K562 (cell line): Measurements from ENCODE around the gene MAS1L. TPM values are rescaled to one million over a fixed set of nuclear protein-coding genes. Genes with fewer than 3 reads are reported as not detected.

Experiments
- ATAC-seq: fragments of 200-7000 bp; cut with Tn5 transposase; 3 replicates; pipeline ENCODE4 v1.9.1; 2020; ENCODE audit warnings: moderate library complexity
- BruUV-seq: library from RNA; stranded (reverse); fragments of 400-500 nt; replicated peaks from 2 replicates; lab custom pipeline; 2021; lab: Mats Ljungman, UMichigan
- CTCF ChIA-PET: fragments of 300-600 bp; formaldehyde crosslinking; extraction: SDS; loops from one replicate; lab custom pipeline; 2021; ENCODE audit warnings: low intra/inter-chr PET ratio; lab: Yijun Ruan, JAX
- POLR2A ChIA-PET: fragments of 300-600, 350-650 bp; sonication (Branson Sonifier 250); formaldehyde crosslinking; extraction: SDS; loops from one replicate; lab custom pipeline; 2021; ENCODE audit warnings: antibody characterized with exemption, inconsistent platforms; lab: Yijun Ruan, JAX
- DNase-seq, 4 experiments: peaks; one replicate each; pipeline versions ENCODE4 v3.0.0 to v3.0.0-alpha.2; 2011 to 2018; ENCODE audit warnings: low spot score in 3 of 4, mixed read lengths in 3 of 4; ENCODE audit errors: extremely low read depth in 1 of 4
- FAIRE-seq: peaks from 2 replicates; lab custom pipeline; 2011; peaks lifted over from hg19 to GRCh38; lab: Jason Lieb, UNC
- H2AFZ ChIP-seq: 2 replicates; pipeline ENCODE4 v1.6.0; 2011; ENCODE audit warnings: low read depth, low read length, control low read depth, inconsistent platforms
- H3K27ac ChIP-seq: fragments of 200-600 bp; 3 replicates; pipeline ENCODE4 v1.8.0; 2011; ENCODE audit warnings: low read depth, mild to moderate bottlenecking, control low read depth, inconsistent platforms, low read length, moderate library complexity, mixed read lengths; ENCODE audit errors: extremely low read depth
- H3K27me3 ChIP-seq, 2 experiments: fragments of 300-600 bp in 1 of 2; 2 replicates in 1 of 2; 3 replicates in 1 of 2; pipeline versions ENCODE4 v1.6.0 to v1.8.0; 2011; ENCODE audit warnings: inconsistent platforms in 2 of 2, low read length in 2 of 2, mild to moderate bottlenecking in 1 of 2, mixed read lengths in 1 of 2, moderate library complexity in 1 of 2; ENCODE audit not compliant: control insufficient read depth in 2 of 2, insufficient read depth in 2 of 2
- H3K36me3 ChIP-seq: fragments of 300-600 bp; 3 replicates; pipeline ENCODE4 v1.8.0; 2011; ENCODE audit warnings: mild to moderate bottlenecking, low read length, inconsistent platforms; ENCODE audit not compliant: control insufficient read depth, insufficient read depth
- H3K4me1 ChIP-seq, 2 experiments: fragments of 200-600 bp in 1 of 2; replicated peaks in 1 of 2; 2 replicates in 1 of 2; 3 replicates in 1 of 2; pipeline versions ENCODE4 v1.5.1 to v1.8.0; 2011; ENCODE audit warnings: inconsistent platforms in 2 of 2, low read length in 2 of 2, mild to moderate bottlenecking in 1 of 2, mixed read lengths in 1 of 2, moderate library complexity in 1 of 2; ENCODE audit not compliant: control insufficient read depth in 2 of 2, insufficient read depth in 2 of 2
- H3K4me2 ChIP-seq: 2 replicates; pipeline ENCODE4 v1.6.1; 2011; ENCODE audit warnings: low read length, control low read depth, inconsistent platforms, mixed read lengths; ENCODE audit not compliant: insufficient read depth
- H3K4me3 ChIP-seq: fragments of 200-600 bp; sonication (generic), shearing (Covaris generic); 2 replicates; pipeline ENCODE4 v1.5.1; 2016; ENCODE audit warnings: control low read depth, inconsistent platforms
- H3K79me2 ChIP-seq: fragments of 200-600 bp; 3 replicates; pipeline ENCODE4 v1.8.0; 2011; ENCODE audit warnings: low read length, inconsistent platforms; ENCODE audit not compliant: control insufficient read depth, insufficient read depth
- H3K9ac ChIP-seq, 2 experiments: 2 replicates each; pipeline versions ENCODE4 v1.6.0 to v1.6.1; 2011; ENCODE audit warnings: low read depth in 2 of 2, low read length in 2 of 2, control low read depth in 1 of 2, inconsistent platforms in 1 of 2, mild to moderate bottlenecking in 1 of 2, mixed read lengths in 1 of 2; ENCODE audit not compliant: insufficient read depth in 1 of 2
- H3K9me1 ChIP-seq: one replicate; pipeline ENCODE4 v1.6.0; 2011; ENCODE audit warnings: inconsistent platforms, mild to moderate bottlenecking, low read length, moderate library complexity; ENCODE audit not compliant: control insufficient read depth, insufficient read depth
- H3K9me3 ChIP-seq: replicated peaks from 2 replicates; pipeline ENCODE4 v1.5.1; 2011; ENCODE audit warnings: low read depth, low read length, inconsistent platforms; ENCODE audit not compliant: control insufficient read depth, insufficient read depth
- H4K20me1 ChIP-seq: replicated peaks from 2 replicates; pipeline ENCODE4 v1.6.1; 2011; ENCODE audit warnings: low read length, inconsistent platforms, mixed read lengths; ENCODE audit not compliant: control insufficient read depth, insufficient read depth
- GMEB1 ChIP-seq: fragments of 250-450 bp; sonication (Bioruptor Pico); IDR thresholded peaks from 2 replicates; pipeline ENCODE4 v1.4.0; 2020; ENCODE audit warnings: mild to moderate bottlenecking
- HMG20A ChIP-seq: fragments of 450-650 bp; formaldehyde crosslinking; conservative IDR thresholded peaks from 2 replicates; pipeline ENCODE4 v1.4.0; 2020; ENCODE audit warnings: mild to moderate bottlenecking, mixed read lengths
- IRF1 ChIP-seq: sonication (generic); formaldehyde crosslinking; IDR thresholded peaks from 2 replicates; pipeline ENCODE4 v1.8.0; 2022; ENCODE audit warnings: missing genetic modification reagents, mild to moderate bottlenecking, borderline replicate concordance
- RREB1 ChIP-seq: fragments of 250-450 bp; sonication (Bioruptor Pico); IDR thresholded peaks from 2 replicates; pipeline ENCODE4 v1.4.0; 2020
- SRSF9 ChIP-seq: fragments of 200-400 bp; formaldehyde crosslinking; IDR thresholded peaks from 2 replicates; pipeline ENCODE4 v1.6.1; 2017; ENCODE audit warnings: low read depth, low read length, borderline replicate concordance
- ZBTB11 ChIP-seq, 3 experiments: fragments of 200-800 bp in 1 of 3; fragments of 250-450 bp in 1 of 3; fragments of 450-650 bp in 1 of 3; sonication (Bioruptor Pico) in 1 of 3; sonication (Bioruptor generic) in 1 of 3; formaldehyde crosslinking in 1 of 3; IDR thresholded peaks; 2 replicates each; pipeline versions ENCODE4 v1.6.1 to v1.8.0; 2016 to 2022; ENCODE audit warnings: mild to moderate bottlenecking in 2 of 3, missing genetic modification characterization in 2 of 3, missing compliant biosample characterization in 1 of 3, moderate library complexity in 1 of 3
- ZC3H11A ChIP-seq: IDR thresholded peaks from 2 replicates; pipeline ENCODE4 v1.6.1; 2012; ENCODE audit warnings: low read depth, low read length, improper control_type of control experiment
- ZNF354B ChIP-seq: fragments of 250-450 bp; sonication (Bioruptor Pico); IDR thresholded peaks from 2 replicates; pipeline ENCODE4 v1.4.0; 2020
- ZNF75A ChIP-seq: fragments of 450-650 bp; formaldehyde crosslinking; IDR thresholded peaks from 2 replicates; pipeline ENCODE4 v1.4.0; 2020; ENCODE audit warnings: mild to moderate bottlenecking
- ZNF778 ChIP-seq: fragments of 450-650 bp; formaldehyde crosslinking; IDR thresholded peaks from 2 replicates; pipeline ENCODE4 v1.4.0; 2020; ENCODE audit warnings: mild to moderate bottlenecking, moderate library complexity
- WGBS: fragments of 100-300 bp; shearing (Covaris generic); methylation state at CpG from one replicate; pipeline ENCODE4 v1.1.6; 2016; ENCODE audit warnings: low coverage, mixed read lengths; ENCODE audit not compliant: insufficient coverage; ENCODE audit errors: missing lambda C conversion rate; 5-methylcytosine and 5-hydroxymethylcytosine counted together
- in situ Hi-C: fragments of 300-500 bp; cut with MboI; formaldehyde crosslinking; loops from 4 replicates; pipeline ENCODE4 v1.15.0; 2018; ENCODE audit warnings: inconsistent platforms, mixed read lengths
- intact Hi-C: fragments of 100-400 bp; cut with micrococcal nuclease; formaldehyde crosslinking; loops from 2 replicates; pipeline ENCODE4 v1.14.2; 2022
- polyA plus RNA-seq, 8 experiments: library from polyadenylated mRNA; depleted of rRNA in 4 of 8; stranded (reverse) in 5 of 8; unstranded in 3 of 8; fragments of >200 nt; fragmentation: Nextera tagmentation in 2 of 8; fragmentation: Illumina TruSeq in 1 of 8; extraction: Ambion mirVana in 2 of 8; extraction: Trizol in 1 of 8; gene quantifications; 2 replicates each; pipeline versions ENCODE4 v1.2.1 to v1.2.3, GENCODE V29; 2011 to 2014; ENCODE audit warnings: inconsistent platforms in 1 of 8, missing spikeins in 1 of 8
- total RNA-seq, 7 experiments: library from RNA; depleted of rRNA in 6 of 7; stranded (reverse); fragments of >200 nt in 6 of 7; fragmentation: Illumina TruSeq in 2 of 7; extraction: Trizol in 2 of 7; gene quantifications; 2 replicates each; pipeline versions ENCODE4 v1.2.1 to v1.2.3, GENCODE V29; 2011 to 2021; ENCODE audit warnings: low replicate concordance in 1 of 7

Gene MAS1L
- total and polyA plus RNA-seq, 9 of the 15 experiments (the other 6 are each of a cell fraction or from before 2014, with no cell fraction given) = not detected

- no peak for ATAC-seq
- TF ChIP-seq ZBTB11 (CRISPR knock-in tag; IDR thresholded peaks at IDR 0.05) (no peak), SRSF9 (no peak), IRF1 (no peak), RREB1 (peak; percentile 77; the same call in 1 of the 2 replicates), ZC3H11A (no peak), HMG20A (CRISPR knock-in tag) (no peak), ZNF778 (CRISPR knock-in tag) (no peak), ZNF354B (CRISPR knock-in tag) (no peak), GMEB1 (CRISPR knock-in tag) (peak; percentile 33; the same call in 1 of the 2 replicates), ZNF75A (CRISPR knock-in tag) (0 out of 2 replicates have a peak, but pooled peaks have one; percentile 56)
Observed at GRCh38 chr6:29494131-29494530, 6.4 kb upstream of the MAS1L start.

More at GRCh38 chr6:29494131-29494530, 6.4 kb upstream of the MAS1L start:
- Histone ChIP-seq H3K9ac (no peak overlapping the region), H4K20me1 (no peaks in the 10 kb centered on the region), H3K4me1 (peaks cover 0 to 27% of the 10 kb centered on the region in 2 experiments; a peak in 4 of 5 replicates), H3K4me2 (no peak overlapping the region), H3K4me3 (no peak overlapping the region), H3K79me2 (no peaks in the 10 kb centered on the region), H3K27me3 (peaks cover 0 to 3% of the 10 kb centered on the region in 2 experiments; a peak in 1 of 5 replicates), H3K36me3 (no peaks in the 10 kb centered on the region), H2AFZ (no peak overlapping the region), H3K9me1 (no peaks in the 10 kb centered on the region), H3K9me3 (no peaks in the 10 kb centered on the region), H3K27ac (no peak overlapping the region)
- FAIRE-seq = no peak
- in situ Hi-C loops (no loop called here), intact Hi-C loops (no loop called here)
- POLR2A ChIA-PET = interaction anchor here (1.1 kb wide), 1 partner anchor 9 kb away, joined by 3 read pairs; no protein-coding TSS in a partner anchor
- CTCF ChIA-PET = no interaction called here
- BruUV-seq = no TSS peak
- WGBS = 0% methylated on average over 2 of the region's 2 CpGs
- DNase-seq = no peak
